ENCODE measurements around the gene BYSL.

Gene BYSL

DNA sequence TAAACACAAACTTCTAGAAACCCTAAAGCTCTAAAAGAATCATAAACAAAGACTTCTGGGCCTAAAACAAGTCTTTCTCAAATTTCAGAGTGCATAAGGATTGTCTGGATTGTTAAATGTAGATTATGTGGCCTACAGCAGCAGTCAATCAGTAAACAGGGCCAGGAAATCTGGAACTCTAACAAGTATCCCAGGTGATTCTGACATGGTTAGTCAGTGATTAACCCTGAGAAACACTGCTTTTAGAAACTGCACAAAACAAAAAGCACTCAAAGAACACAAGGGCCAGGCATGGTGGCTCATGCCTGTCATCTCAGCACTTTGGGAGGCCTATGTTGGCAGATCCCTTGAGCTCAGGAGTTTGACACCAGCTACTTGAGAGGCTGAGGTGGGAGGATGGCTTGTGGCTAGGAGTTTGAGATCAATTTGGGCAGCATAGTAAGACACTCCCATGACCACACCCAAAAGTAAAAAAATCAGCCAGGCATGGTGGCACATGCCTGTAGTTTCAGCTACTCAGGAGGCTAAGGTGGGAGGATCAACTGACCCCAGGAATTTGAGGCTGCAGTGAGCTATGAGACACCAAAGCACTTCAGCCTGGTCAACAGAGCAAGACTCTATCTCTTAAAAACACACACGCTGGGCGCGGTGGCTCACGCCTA is 6.3 kb upstream of the BYSL start:
- DNase-seq = no peak

DNA sequence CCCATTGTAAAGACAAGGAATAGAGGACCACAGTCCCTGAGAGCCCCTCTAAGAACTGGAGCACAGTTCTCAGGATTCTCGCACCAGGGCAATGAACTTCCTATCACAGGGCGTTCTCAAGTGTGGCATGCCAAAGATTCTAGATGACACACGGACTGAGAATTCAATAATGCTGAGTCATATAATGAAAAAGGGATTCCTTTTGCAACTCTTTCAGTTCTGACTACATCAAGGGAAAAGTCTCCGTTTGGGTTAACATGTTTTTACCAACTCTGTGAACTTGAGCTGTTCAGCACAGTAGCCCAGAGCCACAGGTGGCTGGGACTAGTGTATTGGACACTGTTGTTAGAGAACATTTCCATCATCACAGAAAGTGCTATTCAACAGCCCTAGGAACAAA is 3.8 kb upstream of the BYSL start:
- no peak for DNase-seq

GRCh38 chr6:41921712-41921998 is 356 bp downstream of the BYSL start:
- DNase-seq = no peak

- no peak for DNase-seq
Measured at GRCh38 chr6:41922154-41922553, 855 bp downstream of the BYSL start.

- DNase-seq = no peak
Measured at GRCh38 chr6:41927253-41927652, 6.0 kb downstream of the BYSL start.

- no peak for DNase-seq
Measured at GRCh38 chr6:41929924-41930323, 8.6 kb downstream of the BYSL start.

GRCh38 chr6:41931792-41932191 is 10.5 kb downstream of the BYSL start:
- no peak for DNase-seq

- DNase-seq = no peak
Measured at GRCh38 chr6:41932378-41932777, 11.1 kb downstream of the BYSL start.

GRCh38 chr6:41934278-41935192 is 13.2 kb downstream of the BYSL start:
- DNase-seq = no peak

- no peak for DNase-seq
Measured at GRCh38 chr6:41935193-41935574, 13.9 kb downstream of the BYSL start.

GRCh38 chr6:41935685-41936072 is 14.4 kb downstream of the BYSL start:
- DNase-seq = no peak

GRCh38 chr6:41936073-41936837 is 15.0 kb downstream of the BYSL start:
- DNase-seq = no peak

DNA sequence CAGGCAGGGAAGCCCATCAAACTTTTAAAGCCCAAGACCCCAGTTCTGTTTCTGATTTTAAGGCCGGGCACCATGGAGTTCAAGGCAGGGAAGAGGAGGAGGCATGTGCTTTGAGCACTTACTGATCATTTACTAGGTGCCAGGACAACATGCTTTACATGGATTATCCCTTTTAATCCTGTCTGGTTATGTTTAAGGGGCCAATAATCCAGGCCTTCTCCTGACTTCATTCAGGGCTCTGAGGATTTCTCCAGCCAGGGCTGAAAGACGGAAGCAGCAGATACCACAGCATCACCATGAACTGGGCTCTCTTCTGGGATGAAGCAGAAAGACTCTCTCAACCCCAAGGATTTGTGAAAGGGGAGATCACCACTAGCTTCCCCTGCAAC is 16.2 kb downstream of the BYSL start:
- DNase-seq = no peak

- no peak for DNase-seq
Measured at GRCh38 chr6:41937861-41938574, 16.7 kb downstream of the BYSL start.

GRCh38 chr6:41938590-41939175 is 17.4 kb downstream of the BYSL start:
- no peak for DNase-seq

DNA sequence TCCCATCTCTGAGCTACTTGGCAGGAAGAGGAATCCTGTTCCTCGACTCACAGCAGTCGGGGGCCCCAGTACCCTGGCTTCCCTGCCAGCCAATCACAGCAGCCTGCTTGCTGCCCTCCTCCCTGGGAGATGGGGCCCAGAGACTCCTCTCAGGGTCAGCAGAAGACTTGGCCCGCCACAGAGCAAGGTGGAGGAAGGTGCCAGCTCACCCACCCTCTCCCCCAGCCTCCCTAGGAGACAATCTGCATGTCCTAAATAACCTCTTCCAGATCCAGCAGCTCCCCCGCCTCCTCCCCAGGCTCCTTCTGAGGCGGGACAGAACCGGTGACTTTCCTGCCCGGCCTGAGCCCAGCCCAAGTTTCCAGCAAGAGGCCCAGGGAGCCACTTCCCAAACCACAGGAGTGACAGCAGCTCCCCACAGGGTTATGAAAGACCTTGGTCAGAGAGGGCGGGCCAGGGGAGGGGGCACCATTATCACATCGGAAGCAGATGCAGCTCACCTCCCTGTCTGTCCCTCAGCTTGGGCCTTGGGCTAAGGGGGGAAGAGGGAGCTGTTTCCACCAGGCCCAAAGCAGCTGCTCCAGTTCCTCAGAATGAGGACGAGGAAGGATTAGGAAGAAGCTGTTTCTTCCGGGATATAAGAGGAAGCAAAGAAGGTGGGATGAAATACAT is 18.0 kb downstream of the BYSL start:
- DNase-seq = no peak

DNA sequence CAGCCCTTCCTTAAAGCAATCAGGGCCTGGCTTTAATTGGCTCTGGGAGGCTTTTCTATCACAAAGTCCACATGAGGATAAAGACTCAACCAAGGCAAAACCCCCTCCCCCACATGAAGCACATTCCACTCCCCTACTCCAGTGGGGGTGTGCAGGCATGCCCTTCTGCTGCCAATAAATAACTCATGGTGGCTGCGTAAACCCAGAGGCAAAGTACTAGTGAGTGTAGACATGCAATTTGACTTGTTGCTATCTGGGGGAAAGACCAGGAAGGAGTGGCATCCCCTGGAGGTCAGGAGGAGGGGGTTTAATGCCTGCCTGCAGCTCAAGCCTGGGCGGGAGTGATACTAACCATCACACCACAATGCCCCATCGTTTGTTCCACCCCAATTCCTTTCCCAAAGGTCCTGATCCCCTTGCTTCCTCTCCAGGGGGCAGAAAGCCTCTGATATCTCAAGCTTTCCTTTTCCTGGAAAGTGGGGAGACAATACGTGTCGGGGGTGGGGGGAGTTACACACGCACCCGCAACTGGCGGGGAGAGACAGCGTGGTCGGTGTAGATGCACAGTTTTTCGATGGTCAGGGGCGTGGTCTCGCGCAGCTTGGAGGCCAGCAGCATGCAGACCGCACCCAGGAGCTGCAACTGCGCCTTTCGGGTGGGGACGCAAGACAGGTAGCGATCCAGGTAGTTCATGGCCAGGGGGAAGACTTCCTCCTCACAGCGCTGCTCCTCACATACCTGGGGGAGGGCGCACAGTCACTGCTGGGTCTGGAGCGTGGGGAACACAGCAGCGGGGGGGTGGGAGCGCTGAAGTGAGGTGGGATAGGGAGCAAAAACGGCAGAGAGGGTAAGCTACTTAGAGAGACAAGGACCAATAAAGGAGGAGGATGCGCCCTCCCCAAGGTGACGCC is 18.8 kb downstream of the BYSL start:
- DNase-seq = no peak

DNA sequence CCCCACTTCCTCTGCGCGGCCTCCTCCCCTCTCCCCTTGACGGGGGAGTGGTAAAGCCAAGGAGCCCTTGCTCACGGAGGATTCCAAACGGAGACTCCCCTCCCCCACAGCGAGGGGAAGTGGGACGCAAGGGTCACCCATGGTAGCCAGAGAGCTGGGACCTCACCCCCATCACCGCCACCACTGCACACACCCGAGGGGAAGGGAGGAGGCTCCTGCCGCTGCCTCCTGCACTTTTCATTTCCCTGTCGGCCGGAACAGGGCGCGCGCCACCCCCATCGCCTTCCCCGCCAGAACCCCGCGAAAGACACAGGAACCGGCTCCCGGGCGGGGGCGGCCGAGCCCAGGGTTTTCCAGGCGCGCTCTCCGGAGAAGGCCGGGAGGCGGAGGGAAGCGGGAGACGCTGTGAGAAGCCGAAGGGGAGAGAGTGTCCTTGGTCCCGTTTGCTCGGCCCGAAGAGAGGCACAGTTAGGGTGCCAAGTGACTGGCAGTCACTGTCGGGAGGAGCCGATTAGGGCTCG is 19.5 kb downstream of the BYSL start:
- DNase-seq = no peak

- no peak for DNase-seq
Measured at GRCh38 chr6:41941280-41942066, 20.2 kb downstream of the BYSL start, which contains the start of gene CCND3. TSS of gene CCND3 (minus strand) at chr6:41941808. CDS start at chr6:41941649, 159 bp downstream.
